HEK293 (cell line): ENCODE data around the gene C1orf141.

Experiments used
- CTCF ChIA-PET: fragments of 350-600 bp; formaldehyde crosslinking; extraction: SDS; loops from one replicate; lab custom pipeline; 2021; ENCODE audit warnings: antibody characterized with exemption; lab: Yijun Ruan, JAX
- POLR2A ChIA-PET: fragments of 300-600 bp; formaldehyde crosslinking; extraction: SDS; loops from one replicate; lab custom pipeline; 2020; ENCODE audit warnings: antibody characterized with exemption, inconsistent platforms; lab: Yijun Ruan, JAX
- H3K27ac ChIP-seq: fragments of 200-500 bp; sonication (Bioruptor generic); 2 replicates; pipeline ENCODE4 v1.5.1; 2014; ENCODE audit warnings: low read depth, low read length, control low read depth, inconsistent platforms; ENCODE audit errors: extremely low read depth
- H3K36me3 ChIP-seq, 2 experiments: fragments of 200-500 bp in 1 of 2; sonication (Bioruptor generic) in 1 of 2; 1 replicate in 1 of 2; 2 replicates in 1 of 2; pipeline ENCODE4 v1.5.1; 2014 to 2017; ENCODE audit warnings: inconsistent platforms in 2 of 2, low read length in 2 of 2; ENCODE audit not compliant: control insufficient read depth in 2 of 2, insufficient read depth in 1 of 2
- H3K4me1 ChIP-seq: fragments of 200-500 bp; sonication (Bioruptor generic); 2 replicates; pipeline ENCODE4 v1.5.1; 2014; ENCODE audit warnings: mild to moderate bottlenecking, low read length, inconsistent platforms; ENCODE audit not compliant: control insufficient read depth, insufficient read depth
- H3K4me3 ChIP-seq: 2 replicates; pipeline ENCODE4 v1.5.1; 2011; ENCODE audit warnings: low read depth, mild to moderate bottlenecking, control low read depth, low read length, moderate library complexity
- H3K9me3 ChIP-seq: fragments of 200-500 bp; sonication (Bioruptor generic); 2 replicates; pipeline ENCODE4 v1.5.1; 2014; ENCODE audit warnings: low read depth, low read length, inconsistent platforms; ENCODE audit not compliant: control insufficient read depth, insufficient read depth
- KLF16 ChIP-seq: fragments of 450-650 bp; formaldehyde crosslinking; IDR thresholded peaks from 2 replicates; pipeline ENCODE4 v1.5.1; 2017; ENCODE audit warnings: missing biosample characterization, missing genetic modification characterization
- KLF8 ChIP-seq: fragments of 450-650 bp; formaldehyde crosslinking; IDR thresholded peaks from 2 replicates; pipeline ENCODE4 v1.5.1; 2016; ENCODE audit warnings: missing biosample characterization, missing genetic modification characterization
- SP7 ChIP-seq: fragments of 450-650 bp; formaldehyde crosslinking; IDR thresholded peaks from 2 replicates; pipeline ENCODE4 v1.5.1; 2016; ENCODE audit warnings: missing biosample characterization, missing genetic modification characterization
- YY1 ChIP-seq: fragments of 450-650 bp; formaldehyde crosslinking; IDR thresholded peaks from 2 replicates; pipeline ENCODE4 v1.5.1; 2018; ENCODE audit warnings: missing biosample characterization, missing genetic modification characterization
- ZBTB1 ChIP-seq: fragments of 450-650 bp; formaldehyde crosslinking; IDR thresholded peaks from 2 replicates; pipeline ENCODE4 v1.5.1; 2016; ENCODE audit warnings: missing biosample characterization, missing genetic modification characterization
- ZBTB20 ChIP-seq: fragments of 450-650 bp; formaldehyde crosslinking; IDR thresholded peaks from 2 replicates; pipeline ENCODE4 v1.5.1; 2016; ENCODE audit warnings: missing biosample characterization, missing genetic modification characterization
- ZNF138 ChIP-seq: fragments of 450-650 bp; formaldehyde crosslinking; IDR thresholded peaks from 2 replicates; pipeline ENCODE4 v1.5.1; 2016; ENCODE audit warnings: missing biosample characterization, missing genetic modification characterization, borderline replicate concordance
- ZNF140 ChIP-seq: fragments of 450-650 bp; formaldehyde crosslinking; IDR thresholded peaks from 2 replicates; pipeline ENCODE4 v1.5.1; 2016; ENCODE audit warnings: missing biosample characterization, missing genetic modification characterization
- ZNF146 ChIP-seq: fragments of 450-650 bp; formaldehyde crosslinking; IDR thresholded peaks from 2 replicates; pipeline ENCODE4 v1.5.1; 2016; ENCODE audit warnings: missing biosample characterization, missing genetic modification characterization
- ZNF426 ChIP-seq: fragments of 450-650 bp; formaldehyde crosslinking; IDR thresholded peaks from 2 replicates; pipeline ENCODE4 v1.5.1; 2017; ENCODE audit warnings: missing biosample characterization, missing genetic modification characterization, mild to moderate bottlenecking, inconsistent platforms, moderate library complexity
- ZNF555 ChIP-seq: fragments of 450-650 bp; formaldehyde crosslinking; conservative IDR thresholded peaks from 2 replicates; pipeline ENCODE4 v1.5.1; 2017; ENCODE audit warnings: missing biosample characterization, mild to moderate bottlenecking, missing genetic modification characterization, inconsistent platforms
- ZNF560 ChIP-seq: fragments of 450-650 bp; formaldehyde crosslinking; IDR thresholded peaks from 2 replicates; pipeline ENCODE4 v1.5.1; 2017; ENCODE audit warnings: missing biosample characterization, missing genetic modification characterization, borderline replicate concordance
- ZNF561 ChIP-seq: fragments of 450-650 bp; IDR thresholded peaks from 2 replicates; pipeline ENCODE4 v1.5.1; 2018; ENCODE audit warnings: missing biosample characterization, missing genetic modification characterization, borderline replicate concordance
- ZNF621 ChIP-seq: fragments of 450-650 bp; formaldehyde crosslinking; IDR thresholded peaks from 2 replicates; pipeline ENCODE4 v1.5.1; 2017; ENCODE audit warnings: missing biosample characterization, missing genetic modification characterization
- ZNF830 ChIP-seq: fragments of 450-650 bp; IDR thresholded peaks from 2 replicates; pipeline ENCODE4 v1.5.0; 2018; ENCODE audit warnings: missing biosample characterization, missing genetic modification characterization, low read depth, mild to moderate bottlenecking, moderate library complexity
- TF ChIP-seq, protein P1 (sequence below): fragments of 450-650 bp; formaldehyde crosslinking; IDR thresholded peaks from 2 replicates; pipeline ENCODE4 v1.5.1; 2016; ENCODE audit warnings: missing biosample characterization, missing genetic modification characterization, borderline replicate concordance
- TF ChIP-seq, protein P2 (sequence below): fragments of 450-650 bp; IDR thresholded peaks from 2 replicates; pipeline ENCODE4 v1.5.1; 2018; ENCODE audit warnings: missing biosample characterization, mild to moderate bottlenecking, missing genetic modification characterization
- TF ChIP-seq, protein P3 (sequence below): fragments of 450-650 bp; formaldehyde crosslinking; IDR thresholded peaks from 2 replicates; pipeline ENCODE4 v1.5.1; 2016; ENCODE audit warnings: missing biosample characterization, missing genetic modification characterization
- TF ChIP-seq, protein P4 (sequence below): fragments of 450-650 bp; formaldehyde crosslinking; IDR thresholded peaks from 2 replicates; pipeline ENCODE4 v1.5.1; 2016; ENCODE audit warnings: missing biosample characterization, missing genetic modification characterization

C1orf141 gene

DNA sequence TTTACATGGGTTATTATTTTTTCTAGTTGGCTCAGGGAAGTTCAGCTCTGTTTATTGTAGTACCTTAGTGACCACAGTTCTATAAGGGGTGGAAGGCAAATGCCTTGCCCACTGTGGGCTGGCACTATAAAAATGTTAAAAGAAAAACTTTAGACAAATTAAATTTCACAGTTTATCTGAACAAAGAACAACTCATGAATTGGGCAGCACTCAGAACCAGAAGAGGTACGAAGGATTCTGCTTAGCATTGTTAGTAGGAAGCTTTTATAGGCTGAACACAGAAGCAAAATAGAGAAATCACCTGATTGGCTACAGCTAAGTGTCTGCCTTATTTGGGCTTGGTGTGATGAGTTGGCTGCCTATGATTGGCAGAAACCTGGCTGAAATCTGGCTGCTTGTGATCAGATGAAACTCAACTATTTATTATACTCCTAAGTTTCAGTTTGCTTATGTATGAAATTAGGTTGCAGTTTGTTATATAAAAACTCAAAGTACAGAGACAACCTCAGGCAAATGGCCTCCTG lies 45.0 kb downstream of the C1orf141 start (continued):
- TF ChIP-seq, protein P1, sequence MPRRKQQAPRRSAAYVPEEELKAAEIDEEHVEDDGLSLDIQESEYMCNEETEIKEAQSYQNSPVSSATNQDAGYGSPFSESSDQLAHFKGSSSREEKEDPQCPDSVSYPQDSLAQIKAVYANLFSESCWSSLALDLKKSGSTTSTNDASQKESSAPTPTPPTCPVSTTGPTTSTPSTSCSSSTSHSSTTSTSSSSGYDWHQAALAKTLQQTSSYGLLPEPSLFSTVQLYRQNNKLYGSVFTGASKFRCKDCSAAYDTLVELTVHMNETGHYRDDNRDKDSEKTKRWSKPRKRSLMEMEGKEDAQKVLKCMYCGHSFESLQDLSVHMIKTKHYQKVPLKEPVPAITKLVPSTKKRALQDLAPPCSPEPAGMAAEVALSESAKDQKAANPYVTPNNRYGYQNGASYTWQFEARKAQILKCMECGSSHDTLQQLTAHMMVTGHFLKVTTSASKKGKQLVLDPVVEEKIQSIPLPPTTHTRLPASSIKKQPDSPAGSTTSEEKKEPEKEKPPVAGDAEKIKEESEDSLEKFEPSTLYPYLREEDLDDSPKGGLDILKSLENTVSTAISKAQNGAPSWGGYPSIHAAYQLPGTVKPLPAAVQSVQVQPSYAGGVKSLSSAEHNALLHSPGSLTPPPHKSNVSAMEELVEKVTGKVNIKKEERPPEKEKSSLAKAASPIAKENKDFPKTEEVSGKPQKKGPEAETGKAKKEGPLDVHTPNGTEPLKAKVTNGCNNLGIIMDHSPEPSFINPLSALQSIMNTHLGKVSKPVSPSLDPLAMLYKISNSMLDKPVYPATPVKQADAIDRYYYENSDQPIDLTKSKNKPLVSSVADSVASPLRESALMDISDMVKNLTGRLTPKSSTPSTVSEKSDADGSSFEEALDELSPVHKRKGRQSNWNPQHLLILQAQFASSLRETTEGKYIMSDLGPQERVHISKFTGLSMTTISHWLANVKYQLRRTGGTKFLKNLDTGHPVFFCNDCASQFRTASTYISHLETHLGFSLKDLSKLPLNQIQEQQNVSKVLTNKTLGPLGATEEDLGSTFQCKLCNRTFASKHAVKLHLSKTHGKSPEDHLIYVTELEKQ (tag by site-specific recombination), result no peak

DNA sequence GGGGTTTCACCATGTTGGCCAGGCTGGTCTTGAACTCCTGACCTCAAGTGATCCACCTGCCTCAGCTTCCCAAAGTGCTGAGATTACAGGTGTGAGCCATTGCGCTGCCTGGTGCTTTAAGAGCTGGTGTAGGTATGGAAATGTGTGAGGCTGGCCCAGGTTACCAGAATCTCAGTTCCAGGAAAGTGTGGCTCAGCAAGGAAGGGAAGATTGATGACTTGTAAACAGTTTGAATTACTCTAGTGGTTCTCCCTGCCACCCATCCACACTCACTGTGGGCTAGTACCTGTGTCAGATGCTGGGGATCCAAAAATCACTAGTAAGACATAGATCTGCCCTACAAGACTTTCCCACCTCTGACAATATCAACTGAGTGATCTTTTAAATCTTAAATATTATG lies 46.3 kb downstream of the C1orf141 start:
- Histone ChIP-seq H3K36me3 (no peaks in the 10 kb centered on the region), H3K4me1 (no peaks in the 10 kb centered on the region), H3K4me3 (no peak overlapping the region), H3K27ac (no peak overlapping the region), H3K9me3 (no peaks in the 10 kb centered on the region)
- POLR2A ChIA-PET, result no interaction called here
- CTCF ChIA-PET, result no interaction called here
- TF ChIP-seq KLF8 (no peak), ZNF621 (tag by site-specific recombination) (no peak), ZBTB20 (no peak), KLF16 (no peak), ZNF555 (no peak), ZBTB1 (tag by site-specific recombination) (no peak), ZNF561 (tag by site-specific recombination) (no peak), ZNF140 (no peak), ZNF138 (no peak), ZNF830 (tag by site-specific recombination) (no peak), YY1 (tag by site-specific recombination) (no peak), ZNF146 (tag by site-specific recombination) (no peak), ZNF560 (tag by site-specific recombination) (no peak)
- TF ChIP-seq, protein P2, sequence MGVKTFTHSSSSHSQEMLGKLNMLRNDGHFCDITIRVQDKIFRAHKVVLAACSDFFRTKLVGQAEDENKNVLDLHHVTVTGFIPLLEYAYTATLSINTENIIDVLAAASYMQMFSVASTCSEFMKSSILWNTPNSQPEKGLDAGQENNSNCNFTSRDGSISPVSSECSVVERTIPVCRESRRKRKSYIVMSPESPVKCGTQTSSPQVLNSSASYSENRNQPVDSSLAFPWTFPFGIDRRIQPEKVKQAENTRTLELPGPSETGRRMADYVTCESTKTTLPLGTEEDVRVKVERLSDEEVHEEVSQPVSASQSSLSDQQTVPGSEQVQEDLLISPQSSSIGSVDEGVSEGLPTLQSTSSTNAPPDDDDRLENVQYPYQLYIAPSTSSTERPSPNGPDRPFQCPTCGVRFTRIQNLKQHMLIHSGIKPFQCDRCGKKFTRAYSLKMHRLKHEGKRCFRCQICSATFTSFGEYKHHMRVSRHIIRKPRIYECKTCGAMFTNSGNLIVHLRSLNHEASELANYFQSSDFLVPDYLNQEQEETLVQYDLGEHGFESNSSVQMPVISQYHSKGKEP, result no peak
- TF ChIP-seq, protein P3, sequence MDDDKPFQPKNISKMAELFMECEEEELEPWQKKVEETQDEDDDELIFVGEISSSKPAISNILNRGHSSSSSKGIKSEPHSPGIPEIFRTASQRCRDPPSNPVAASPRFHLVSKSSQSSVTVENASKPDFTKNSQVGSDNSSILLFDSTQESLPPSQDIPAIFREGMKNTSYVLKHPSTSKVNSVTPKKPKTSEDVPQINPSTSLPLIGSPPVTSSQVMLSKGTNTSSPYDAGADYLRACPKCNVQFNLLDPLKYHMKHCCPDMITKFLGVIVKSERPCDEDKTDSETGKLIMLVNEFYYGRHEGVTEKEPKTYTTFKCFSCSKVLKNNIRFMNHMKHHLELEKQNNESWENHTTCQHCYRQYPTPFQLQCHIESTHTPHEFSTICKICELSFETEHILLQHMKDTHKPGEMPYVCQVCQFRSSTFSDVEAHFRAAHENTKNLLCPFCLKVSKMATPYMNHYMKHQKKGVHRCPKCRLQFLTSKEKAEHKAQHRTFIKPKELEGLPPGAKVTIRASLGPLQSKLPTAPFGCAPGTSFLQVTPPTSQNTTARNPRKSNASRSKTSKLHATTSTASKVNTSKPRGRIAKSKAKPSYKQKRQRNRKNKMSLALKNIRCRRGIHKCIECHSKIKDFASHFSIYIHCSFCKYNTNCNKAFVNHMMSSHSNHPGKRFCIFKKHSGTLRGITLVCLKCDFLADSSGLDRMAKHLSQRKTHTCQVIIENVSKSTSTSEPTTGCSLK, result no peak

DNA sequence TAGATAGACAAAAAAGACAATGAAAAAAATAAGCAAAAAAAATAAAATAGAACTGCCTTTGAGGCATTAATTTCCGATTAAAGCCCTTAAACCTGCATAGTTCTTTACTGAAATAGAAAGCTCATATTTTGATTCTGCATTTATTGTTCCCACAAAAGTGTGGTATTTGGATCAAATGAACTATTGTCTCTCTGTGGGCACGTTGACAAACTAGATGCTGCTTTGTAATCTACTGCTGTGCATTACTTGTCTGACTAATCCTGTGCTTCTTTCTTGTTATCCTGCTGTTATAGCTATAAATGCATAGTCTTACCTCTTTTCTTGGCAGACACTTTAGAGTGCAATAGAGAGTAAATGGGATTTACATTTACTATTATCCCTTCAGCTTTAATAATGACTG lies 49.4 kb downstream of the C1orf141 start:
- no peak overlapping the region for H3K27ac ChIP-seq
- no peaks in the 10 kb centered on the region for H3K9me3 ChIP-seq
- CTCF ChIA-PET, result interaction anchor here (0.6 to 0.8 kb wide), 3 partner anchors 11 to 675 kb away, joined by 3 to 4 read pairs (median 3); no protein-coding TSS in a partner anchor
- POLR2A ChIA-PET, result no interaction called here
- H3K4me3 ChIP-seq, result no peak overlapping the region
- no peaks in the 10 kb centered on the region for H3K36me3 ChIP-seq
- H3K4me1 ChIP-seq, result no peaks in the 10 kb centered on the region
- no peak for TF ChIP-seq ZNF426 (tag by site-specific recombination)
- no peak for TF ChIP-seq SP7 (tag by site-specific recombination)
- no peak for TF ChIP-seq YY1 (tag by site-specific recombination)
- TF ChIP-seq, protein P4, sequence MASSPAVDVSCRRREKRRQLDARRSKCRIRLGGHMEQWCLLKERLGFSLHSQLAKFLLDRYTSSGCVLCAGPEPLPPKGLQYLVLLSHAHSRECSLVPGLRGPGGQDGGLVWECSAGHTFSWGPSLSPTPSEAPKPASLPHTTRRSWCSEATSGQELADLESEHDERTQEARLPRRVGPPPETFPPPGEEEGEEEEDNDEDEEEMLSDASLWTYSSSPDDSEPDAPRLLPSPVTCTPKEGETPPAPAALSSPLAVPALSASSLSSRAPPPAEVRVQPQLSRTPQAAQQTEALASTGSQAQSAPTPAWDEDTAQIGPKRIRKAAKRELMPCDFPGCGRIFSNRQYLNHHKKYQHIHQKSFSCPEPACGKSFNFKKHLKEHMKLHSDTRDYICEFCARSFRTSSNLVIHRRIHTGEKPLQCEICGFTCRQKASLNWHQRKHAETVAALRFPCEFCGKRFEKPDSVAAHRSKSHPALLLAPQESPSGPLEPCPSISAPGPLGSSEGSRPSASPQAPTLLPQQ (tag by site-specific recombination), result no peak
- TF ChIP-seq ZNF621 (tag by site-specific recombination), result no peak
